GM19023 (cell line): Measurements from ENCODE around the gene ZYG11B.
"Not testable (repeated sequence)": the region's sequence is repeated elsewhere in the genome, so short reads cannot be mapped to it uniquely, and the experiment has no call there.

Experiments
- ATAC-seq: cut with Tn5 transposase; IDR thresholded peaks from one replicate; pipeline ENCODE4 v1.9.1; 2021; ENCODE audit warnings: mild to moderate bottlenecking, moderate library complexity; ENCODE audit not compliant: unreplicated experiment

ZYG11B gene

GRCh38 chr1:52842643-52843310, 116.5 kb downstream of the ZYG11B start, which contains the start of gene ZYG11A:
ZYG11A (plus strand) TSS chr1:52842760; CDS start chr1:52842884, 124 bp downstream.
- peak; percentile 94 for ATAC-seq

GRCh38 chr1:52845119-52845518, 118.9 kb downstream of the ZYG11B start:
- ATAC-seq, result not testable (repeated sequence)

DNA sequence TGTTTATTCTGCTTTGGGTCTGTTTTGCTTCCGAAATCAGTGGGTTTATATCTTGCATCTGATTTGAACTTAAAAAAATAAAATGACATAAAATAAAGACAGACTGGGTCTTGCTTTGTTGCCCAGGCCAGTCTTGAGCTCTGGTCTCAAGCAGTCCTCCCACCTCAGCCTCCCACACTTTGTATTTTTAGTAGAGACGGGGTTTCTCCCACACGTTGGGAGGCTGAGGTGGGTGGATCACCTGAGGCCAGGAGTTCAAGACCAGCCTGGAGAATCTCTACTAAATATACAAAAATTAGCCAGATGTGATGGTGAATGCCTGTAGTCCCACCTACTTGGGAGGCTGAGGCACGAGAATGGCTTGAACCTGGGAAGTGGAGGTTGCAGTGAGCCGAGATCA, 122.2 kb downstream of the ZYG11B start:
- ATAC-seq, result no peak

GRCh38 chr1:52850951-52851350, 124.7 kb downstream of the ZYG11B start:
- no peak for ATAC-seq

GRCh38 chr1:52852854-52853253, 126.6 kb downstream of the ZYG11B start:
- ATAC-seq, result no peak

- ATAC-seq, result no peak
Observed at GRCh38 chr1:52855584-52855983, 129.3 kb downstream of the ZYG11B start.

GRCh38 chr1:52856026-52856425, 129.8 kb downstream of the ZYG11B start:
- ATAC-seq, result no peak

GRCh38 chr1:52857443-52857842, 131.2 kb downstream of the ZYG11B start:
- no peak for ATAC-seq

DNA sequence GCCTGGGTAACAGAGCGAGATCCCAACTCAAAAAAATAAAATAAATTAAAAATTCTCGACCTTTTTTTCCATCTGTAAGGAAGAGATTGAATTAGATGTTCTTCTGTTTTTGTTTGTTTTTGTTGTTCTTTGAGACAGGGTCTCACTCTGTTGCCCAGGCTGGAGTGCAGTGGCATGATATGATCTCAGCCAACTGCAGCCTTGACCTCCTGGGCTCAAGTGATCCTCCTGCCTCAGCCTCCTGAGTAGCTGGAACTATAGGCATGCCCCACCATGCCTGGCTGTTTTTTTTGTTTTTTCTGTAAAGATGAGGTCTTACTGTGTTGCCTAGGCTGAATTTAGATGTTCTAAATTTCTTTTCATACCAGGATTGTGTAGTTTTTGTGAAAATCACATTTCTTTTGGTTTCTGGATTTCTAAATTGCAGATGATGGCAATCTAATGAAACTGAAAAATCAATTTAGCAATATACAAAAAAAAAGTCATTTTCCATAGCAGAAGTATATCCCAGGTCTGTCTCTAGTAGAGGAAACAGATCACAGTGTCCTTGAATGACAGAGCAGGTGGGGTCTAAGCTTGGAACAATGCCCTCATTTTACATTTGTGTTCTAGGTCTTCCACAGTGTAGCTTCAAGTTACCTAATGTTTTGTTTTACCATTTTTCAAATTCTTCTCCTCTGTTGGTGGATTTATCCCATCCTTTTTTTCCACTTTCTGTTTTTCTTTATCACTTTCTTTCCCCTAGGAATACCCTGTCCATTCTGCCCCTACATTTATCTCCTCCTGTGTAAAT, 136.6 kb downstream of the ZYG11B start:
- ATAC-seq, result no peak

DNA sequence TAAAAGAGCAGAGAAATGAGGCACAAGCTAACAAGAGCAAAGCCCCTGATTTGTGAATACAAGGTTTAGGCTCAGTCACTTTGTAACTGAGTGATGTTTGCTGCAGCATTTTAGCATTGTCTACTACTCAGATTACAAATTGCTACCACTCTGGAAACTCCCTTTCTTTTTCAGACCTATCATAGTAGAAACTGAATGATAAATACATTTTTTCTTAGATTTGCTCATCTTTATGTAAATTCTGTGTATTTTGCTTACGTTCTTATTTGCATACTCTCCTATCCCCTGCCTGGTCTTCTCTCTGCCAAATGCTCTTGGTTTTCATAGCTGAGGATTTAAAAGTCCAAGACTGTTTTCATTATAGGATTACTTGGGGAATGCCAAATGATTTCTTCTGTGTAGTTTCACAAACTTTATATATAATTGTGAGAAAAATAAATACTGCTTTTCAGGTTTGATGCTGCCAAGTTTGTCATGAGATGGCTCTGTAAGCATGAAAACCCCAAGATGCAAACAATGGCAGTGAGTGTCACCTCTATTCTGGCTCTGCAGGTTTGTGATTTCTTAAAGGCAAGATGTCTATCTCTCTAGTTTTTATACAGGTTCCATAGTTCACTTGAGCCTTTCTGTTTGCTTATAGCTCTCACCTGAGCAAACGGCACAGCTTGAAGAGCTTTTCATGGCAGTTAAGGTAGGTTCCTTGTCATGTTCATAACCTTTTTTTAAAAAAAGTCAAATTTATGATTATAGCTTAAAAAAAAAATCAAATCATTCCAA, 141.0 kb downstream of the ZYG11B start:
- peak; percentile 94 for ATAC-seq

DNA sequence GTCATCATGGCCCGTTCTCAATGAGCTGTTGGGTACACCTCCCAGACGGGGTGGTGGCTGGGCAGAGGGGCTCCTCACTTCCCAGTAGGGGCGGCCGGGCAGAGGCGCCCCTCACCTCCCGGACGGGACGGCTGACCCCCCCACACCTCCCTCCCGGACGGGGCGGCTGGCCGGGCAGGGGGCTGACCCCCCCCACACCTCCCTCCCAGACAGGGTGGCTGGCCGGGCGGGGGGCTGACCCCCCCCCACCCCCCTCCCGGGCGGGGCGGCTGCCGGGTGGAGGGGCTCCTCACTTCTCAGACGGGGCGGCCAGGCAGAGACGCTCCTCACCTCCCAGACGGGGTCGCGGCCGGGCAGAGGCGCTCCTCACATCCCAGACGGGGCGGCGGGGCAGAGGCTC, 143.5 kb downstream of the ZYG11B start:
- not testable (repeated sequence) for ATAC-seq

DNA sequence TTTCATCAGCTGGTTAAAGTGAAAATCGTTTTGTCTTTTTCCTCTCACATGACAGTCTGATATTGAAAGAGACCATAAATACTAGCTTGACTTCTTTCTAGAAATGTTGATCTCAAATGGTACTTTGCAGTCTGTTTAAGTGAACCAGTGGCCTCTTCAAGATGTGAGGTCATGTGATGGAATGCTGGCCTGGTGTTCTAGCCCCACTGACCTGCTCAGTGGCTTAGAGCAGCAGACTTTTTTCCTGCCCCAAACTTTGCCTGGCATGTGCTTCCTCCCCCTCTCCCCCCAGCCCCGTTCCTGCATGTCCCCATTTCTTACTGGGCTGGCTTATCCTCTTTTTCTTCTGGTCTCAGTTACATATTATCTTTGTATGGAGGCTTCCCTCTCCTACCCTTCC, 150.6 kb downstream of the ZYG11B start:
- no peak for ATAC-seq
